Neural progenitor cell (in vitro differentiated cells): ENCODE data around the gene DCP1B. TPM values are rescaled to one million over a fixed set of nuclear protein-coding genes. Genes with fewer than 3 reads are reported as not detected.

Source experiments
- DNase-seq: peaks from one replicate; pipeline ENCODE4 v3.0.0-alpha.2; 2016; ENCODE audit warnings: low spot score
- H2AFZ ChIP-seq: fragments of 200-600 bp; sonication (generic); replicated peaks from 2 replicates; pipeline ENCODE4 v1.6.1; 2016; ENCODE audit warnings: antibody characterized with exemption
- H3F3A ChIP-seq: fragments of 200-600 bp; sonication (generic); 2 replicates; pipeline ENCODE4 v1.6.1; 2016; ENCODE audit warnings: antibody characterized with exemption, low read depth
- H3K27ac ChIP-seq: fragments of 200-600 bp; sonication (generic); 2 replicates; pipeline ENCODE4 v1.5.1; 2016; ENCODE audit warnings: mild to moderate bottlenecking
- H3K27me3 ChIP-seq: fragments of 200-600 bp; sonication (generic); 2 replicates; pipeline ENCODE4 v1.6.1; 2016; ENCODE audit warnings: mild to moderate bottlenecking, moderate library complexity
- H3K36me3 ChIP-seq: fragments of 200-600 bp; sonication (generic); 2 replicates; pipeline ENCODE4 v1.5.1; 2016
- H3K4me1 ChIP-seq: fragments of 200-600 bp; sonication (generic); 2 replicates; pipeline ENCODE4 v1.6.1; 2016; ENCODE audit warnings: mixed run types
- H3K4me2 ChIP-seq: fragments of 200-600 bp; sonication (generic); 2 replicates; pipeline ENCODE4 v1.6.1; 2016
- H3K4me3 ChIP-seq: fragments of 200-600 bp; sonication (generic); 2 replicates; pipeline ENCODE4 v1.5.1; 2016
- H3K79me2 ChIP-seq: fragments of 200-600 bp; sonication (generic); 2 replicates; pipeline ENCODE4 v1.6.1; 2016; ENCODE audit warnings: low read depth
- H3K9ac ChIP-seq: fragments of 200-600 bp; sonication (generic); 2 replicates; pipeline ENCODE4 v1.6.1; 2016
- H3K9me3 ChIP-seq: fragments of 200-600 bp; sonication (generic); 2 replicates; pipeline ENCODE4 v1.5.1; 2016; ENCODE audit warnings: low read depth
- H4K20me1 ChIP-seq: fragments of 200-600 bp; sonication (generic); 2 replicates; pipeline ENCODE4 v1.6.1; 2016; ENCODE audit warnings: low read depth
- H3K27ac Mint-ChIP-seq: 3 replicates; pipeline ENCODE4 v1.8.0; 2021; ENCODE audit warnings: mixed read lengths
- H3K27me3 Mint-ChIP-seq: 2 replicates; pipeline ENCODE4 v1.8.0; 2022; ENCODE audit warnings: low read depth, mild to moderate bottlenecking, inconsistent platforms, moderate library complexity, mixed read lengths; ENCODE audit not compliant: insufficient read depth
- H3K36me3 Mint-ChIP-seq: 3 replicates; pipeline ENCODE4 v1.8.0; 2021; ENCODE audit warnings: mixed read lengths
- H3K4me1 Mint-ChIP-seq: 3 replicates; pipeline ENCODE4 v1.8.0; 2021; ENCODE audit warnings: mixed read lengths
- H3K4me3 Mint-ChIP-seq: 3 replicates; pipeline ENCODE4 v1.8.0; 2021; ENCODE audit warnings: mild to moderate bottlenecking, moderate library complexity, mixed read lengths
- H3K9me3 Mint-ChIP-seq: 3 replicates; pipeline ENCODE4 v1.8.0; 2020; ENCODE audit warnings: mixed read lengths
- CTCF ChIP-seq: fragments of 200-600 bp; sonication (generic); IDR thresholded peaks from 2 replicates; pipeline ENCODE4 v1.5.1; 2017; ENCODE audit warnings: antibody characterized with exemption, mild to moderate bottlenecking
- EZH2 ChIP-seq: fragments of 200-600 bp; sonication (generic); IDR thresholded peaks from 2 replicates; pipeline ENCODE4 v1.6.1; 2017; ENCODE audit warnings: antibody characterized with exemption, mild to moderate bottlenecking, moderate library complexity
- EZH2phosphoT487 ChIP-seq: fragments of 200-600 bp; sonication (generic); IDR thresholded peaks from 2 replicates; pipeline ENCODE4 v1.6.1; 2017; ENCODE audit warnings: antibody characterized with exemption
- total RNA-seq: library from RNA; depleted of rRNA; stranded (reverse); fragments of >200 nt; gene quantifications from 2 replicates; pipeline ENCODE4 v1.2.3, GENCODE V29; 2015; ENCODE audit warnings: low replicate concordance

The DCP1B gene
- total RNA-seq, 1 donor from 2014 or later = 20.2 TPM

- no peaks in the 10 kb centered on the region for H3F3A ChIP-seq
- H3K36me3 Mint-ChIP-seq = peaks cover 32% of the 10 kb centered on the region
These were observed 11.5 kb downstream of the DCP1B start for GRCh38 chr12:1992732-1993131.

GRCh38 chr12:1989111-1989510, 15.1 kb downstream of the DCP1B start:
- Histone ChIP-seq H3K79me2 (no peaks in the 10 kb centered on the region), H3K9ac (no peak overlapping the region), H3K4me1 (no peaks in the 10 kb centered on the region), H3K36me3 (peaks cover 21% of the 10 kb centered on the region), H3K27me3 (no peaks in the 10 kb centered on the region), H3K4me3 (no peak overlapping the region), H3K9me3 (peaks cover 8% of the 10 kb centered on the region), H2AFZ (no peak overlapping the region), H3K27ac (no peak overlapping the region), H4K20me1 (no peaks in the 10 kb centered on the region), H3K4me2 (no peak overlapping the region), H3F3A (no peaks in the 10 kb centered on the region)
- peaks cover 2% of the 10 kb centered on the region for H3K27me3 Mint-ChIP-seq
- H3K4me1 Mint-ChIP-seq = no peaks in the 10 kb centered on the region
- H3K27ac Mint-ChIP-seq = no peak overlapping the region
- TF ChIP-seq CTCF = no peak
- TF ChIP-seq EZH2phosphoT487 = no peak
- no peak for TF ChIP-seq EZH2
- no peak overlapping the region for H3K4me3 Mint-ChIP-seq
- H3K36me3 Mint-ChIP-seq = peaks cover 57% of the 10 kb centered on the region
- H3K9me3 Mint-ChIP-seq = peaks cover 29% of the 10 kb centered on the region
- DNase-seq = no peak

More at GRCh38 chr12:1992732-1993131, 11.5 kb downstream of the DCP1B start:
- Histone ChIP-seq H3K4me1 (peaks cover 3% of the 10 kb centered on the region), H3K9me3 (no peaks in the 10 kb centered on the region), H3K9ac (no peak overlapping the region), H3K27ac (no peak overlapping the region), H3K4me3 (no peak overlapping the region), H3K4me2 (no peak overlapping the region), H3K79me2 (no peaks in the 10 kb centered on the region), H3K27me3 (no peaks in the 10 kb centered on the region), H2AFZ (no peak overlapping the region), H4K20me1 (no peaks in the 10 kb centered on the region), H3K36me3 (peaks cover 10% of the 10 kb centered on the region)
- no peak for DNase-seq
- no peak overlapping the region for H3K27ac Mint-ChIP-seq
- no peaks in the 10 kb centered on the region for H3K4me1 Mint-ChIP-seq
- H3K9me3 Mint-ChIP-seq = peaks cover 2% of the 10 kb centered on the region
- TF ChIP-seq EZH2phosphoT487 = no peak
- no peak for TF ChIP-seq CTCF
- TF ChIP-seq EZH2 = no peak
- H3K27me3 Mint-ChIP-seq = peaks cover 2% of the 10 kb centered on the region
- H3K4me3 Mint-ChIP-seq = no peak overlapping the region

- Mint-ChIP-seq H3K9me3 (peaks cover 34% of the 10 kb centered on the region), H3K36me3 (peaks cover 57% of the 10 kb centered on the region), H3K27me3 (peaks cover 2% of the 10 kb centered on the region)
These were observed 19.5 kb downstream of the DCP1B start for GRCh38 chr12:1984759-1985158.

More at GRCh38 chr12:1984759-1985158, 19.5 kb downstream of the DCP1B start:
- Mint-ChIP-seq H3K4me3 (no peak overlapping the region), H3K4me1 (no peaks in the 10 kb centered on the region), H3K27ac (no peak overlapping the region)
- Histone ChIP-seq H3F3A (no peaks in the 10 kb centered on the region), H3K4me1 (no peaks in the 10 kb centered on the region), H3K4me3 (no peak overlapping the region), H2AFZ (no peak overlapping the region), H3K9ac (no peak overlapping the region), H3K79me2 (no peaks in the 10 kb centered on the region), H3K9me3 (peaks cover 8% of the 10 kb centered on the region), H3K27ac (no peak overlapping the region), H3K27me3 (no peaks in the 10 kb centered on the region), H4K20me1 (no peaks in the 10 kb centered on the region), H3K36me3 (peaks cover 13% of the 10 kb centered on the region), H3K4me2 (no peak overlapping the region)
- TF ChIP-seq EZH2phosphoT487 (no peak), EZH2 (no peak), CTCF (no peak)
- no peak for DNase-seq
